K562 (cell line): Measurements from ENCODE around the gene RMND5B. TPM values are rescaled to one million over a fixed set of nuclear protein-coding genes. Genes with fewer than 3 reads are reported as not detected.

Source experiments
- CBX8 ChIP-seq: fragments of 200-600 bp; sonication (generic); IDR thresholded peaks from 2 replicates; pipeline ENCODE4 v1.6.1; 2012; ENCODE audit warnings: borderline replicate concordance, mixed run types, low read depth, mild to moderate bottlenecking, moderate library complexity, mixed read lengths, low read length, control low read depth, inconsistent platforms; ENCODE audit not compliant: poor library complexity, severe bottlenecking; ENCODE audit errors: extremely low read depth
- CLOCK ChIP-seq: fragments of 250-450 bp; sonication (Bioruptor Pico); IDR thresholded peaks from 2 replicates; pipeline ENCODE4 v1.4.0; 2020; ENCODE audit warnings: mild to moderate bottlenecking, moderate library complexity, borderline replicate concordance
- ETS2 ChIP-seq: IDR thresholded peaks from 2 replicates; pipeline ENCODE4 v1.6.1; 2016; ENCODE audit warnings: borderline replicate concordance, missing genetic modification characterization, mild to moderate bottlenecking, moderate library complexity, missing compliant biosample characterization; ENCODE audit not compliant: poor library complexity, severe bottlenecking
- FOXM1 ChIP-seq, 2 experiments: fragments of 450-650 bp in 1 of 2; sonication (generic) in 1 of 2; formaldehyde crosslinking in 1 of 2; IDR thresholded peaks; 2 replicates each; pipeline versions ENCODE4 v1.6.1 to v1.9.0; 2017 to 2022; ENCODE audit warnings: low read depth in 2 of 2, mild to moderate bottlenecking in 2 of 2, missing genetic modification reagents in 1 of 2, moderate library complexity in 1 of 2
- HNRNPL ChIP-seq: fragments of 200-400 bp; formaldehyde crosslinking; IDR thresholded peaks from 2 replicates; pipeline ENCODE4 v1.6.1; 2017; ENCODE audit warnings: low read depth, mild to moderate bottlenecking, low read length
- IRF2 ChIP-seq: sonication (generic); formaldehyde crosslinking; IDR thresholded peaks from 2 replicates; pipeline ENCODE4 v1.8.1; 2022; ENCODE audit warnings: mild to moderate bottlenecking, missing genetic modification reagents
- MAFG ChIP-seq: fragments of 450-650 bp; conservative IDR thresholded peaks from 2 replicates; pipeline ENCODE4 v1.6.1; 2016; ENCODE audit warnings: missing genetic modification characterization, missing compliant biosample characterization
- MTF1 ChIP-seq: fragments of 250-450 bp; sonication (Bioruptor Pico); IDR thresholded peaks from 2 replicates; pipeline ENCODE4 v1.9.0; 2021; ENCODE audit warnings: moderate library complexity, mild to moderate bottlenecking, inconsistent platforms, borderline replicate concordance
- RUNX1 ChIP-seq: sonication (generic); IDR thresholded peaks from 2 replicates; pipeline ENCODE4 v1.6.1; 2016; ENCODE audit warnings: antibody characterized with exemption, low read depth
- TAF1 ChIP-seq: IDR thresholded peaks from 2 replicates; pipeline ENCODE4 v1.6.1; 2011; ENCODE audit warnings: mild to moderate bottlenecking, low read length, moderate library complexity; ENCODE audit not compliant: insufficient read depth, control insufficient read depth, severe bottlenecking; ENCODE audit errors: extremely low read depth
- ZBED1 ChIP-seq: IDR thresholded peaks from 2 replicates; pipeline ENCODE4 v1.6.1; 2014
- ZC3H11A ChIP-seq: IDR thresholded peaks from 2 replicates; pipeline ENCODE4 v1.6.1; 2012; ENCODE audit warnings: low read depth, low read length, improper control_type of control experiment
- ZNF24 ChIP-seq: fragments of 450-650 bp; IDR thresholded peaks from 2 replicates; pipeline ENCODE4 v1.6.1; 2016
- ZNF318 ChIP-seq, 2 experiments: fragments of 450-650 bp; IDR thresholded peaks; 2 replicates each; pipeline ENCODE4 v1.6.1; 2016; ENCODE audit warnings: mild to moderate bottlenecking in 2 of 2, borderline replicate concordance in 1 of 2, low read depth in 1 of 2, moderate library complexity in 1 of 2
- ZNF584 ChIP-seq: fragments of 200-800 bp; sonication (Bioruptor generic); IDR thresholded peaks from 2 replicates; pipeline ENCODE4 v1.6.1; 2016; ENCODE audit warnings: low read depth, mild to moderate bottlenecking, missing genetic modification characterization, missing compliant biosample characterization
- polyA plus RNA-seq, 8 experiments: library from polyadenylated mRNA; depleted of rRNA in 4 of 8; stranded (reverse) in 5 of 8; unstranded in 3 of 8; fragments of >200 nt; fragmentation: Nextera tagmentation in 2 of 8; fragmentation: Illumina TruSeq in 1 of 8; extraction: Ambion mirVana in 2 of 8; extraction: Trizol in 1 of 8; gene quantifications; 2 replicates each; pipeline versions ENCODE4 v1.2.1 to v1.2.3, GENCODE V29; 2011 to 2014; ENCODE audit warnings: inconsistent platforms in 1 of 8, missing spikeins in 1 of 8
- total RNA-seq, 7 experiments: library from RNA; depleted of rRNA in 6 of 7; stranded (reverse); fragments of >200 nt in 6 of 7; fragmentation: Illumina TruSeq in 2 of 7; extraction: Trizol in 2 of 7; gene quantifications; 2 replicates each; pipeline versions ENCODE4 v1.2.1 to v1.2.3, GENCODE V29; 2011 to 2021; ENCODE audit warnings: low replicate concordance in 1 of 7

RMND5B gene
- total and polyA plus RNA-seq, 9 of the 15 experiments (the other 6 are each of a cell fraction or from before 2014, with no cell fraction given): 2.6 to 57.0 (median 28.3) TPM

DNA sequence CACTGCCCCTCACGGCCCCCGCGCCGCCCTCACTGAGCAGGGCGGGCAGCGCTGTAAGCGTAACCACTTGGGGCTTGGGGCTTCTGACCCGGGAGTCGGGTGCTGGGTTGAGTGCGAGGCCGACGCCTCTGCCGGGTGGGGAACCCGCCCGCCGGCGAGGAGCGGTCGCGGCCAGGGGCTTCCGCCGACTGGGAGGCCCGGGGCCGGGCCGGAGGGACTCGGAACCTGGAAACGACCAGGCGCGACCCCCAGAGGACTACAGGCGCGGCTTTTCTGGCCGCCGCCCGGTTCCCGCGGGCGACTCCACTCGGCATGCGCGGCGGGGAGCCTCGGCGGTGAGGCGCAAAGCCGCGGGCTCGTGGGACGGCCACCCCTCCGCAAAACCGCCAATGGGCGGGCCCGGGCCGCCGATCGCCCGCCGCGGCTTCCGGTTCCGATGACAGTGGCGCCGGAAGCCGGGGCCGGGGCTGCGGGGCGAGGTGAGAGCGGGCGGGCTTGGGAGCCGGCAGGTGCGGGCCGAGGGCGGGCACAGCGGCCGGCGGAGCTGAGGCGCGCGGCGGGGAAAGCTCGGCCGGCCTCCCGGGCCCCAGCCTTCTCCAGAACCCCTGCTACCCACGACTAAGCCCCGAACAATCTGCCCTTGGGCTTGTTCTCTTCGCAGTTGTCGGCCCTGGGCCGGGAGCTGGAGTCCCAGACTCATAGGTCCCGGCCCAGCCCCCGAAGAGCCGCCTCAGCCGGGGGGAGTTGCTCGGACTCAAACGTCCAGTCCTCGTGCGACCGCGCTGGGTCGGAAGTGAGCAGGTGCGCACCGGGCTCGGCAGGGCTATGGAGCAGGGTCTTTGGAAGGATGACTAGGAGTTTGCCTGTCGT, at the start of gene RMND5B (continued):
- TF ChIP-seq ETS2 (tag): no peak
- TF ChIP-seq MAFG (tag): no peak
- TF ChIP-seq ZNF584 (CRISPR knock-in tag): no peak
- TF ChIP-seq RUNX1: 0 out of 2 replicates have a peak, but pooled peaks have one; percentile 24
- TF ChIP-seq ZNF318 (IDR thresholded peaks at IDR 0.05; ENCODE audit: borderline replicate concordance in 1 of 2, low read depth in 1 of 2): no peak
- TF ChIP-seq HNRNPL: 0 out of 2 replicates have a peak, but pooled peaks have one; percentile 29
- no peak for TF ChIP-seq CBX8
- TF ChIP-seq TAF1: peak; percentile 98
- TF ChIP-seq ZNF24: no peak
- no peak for TF ChIP-seq MTF1 (CRISPR knock-in tag)
- no peak for TF ChIP-seq ZBED1
- no peak for TF ChIP-seq FOXM1 (IDR thresholded peaks at IDR 0.05; ENCODE audit: low read depth)
- no peak for TF ChIP-seq FOXM1 (CRISPR knock-in tag; IDR thresholded peaks at IDR 0.05; ENCODE audit: low read depth)
- TF ChIP-seq IRF2 (CRISPR knock-in tag): 0 out of 2 replicates have a peak, but pooled peaks have one; percentile 50
- TF ChIP-seq ZC3H11A: no peak
- no peak for TF ChIP-seq CLOCK (CRISPR knock-in tag)
